ENCODE measurements around the gene TSNAXIP1.

TSNAXIP1 gene

GRCh38 chr16:67781565-67781921, 25.1 kb upstream of the TSNAXIP1 start:
- in situ Hi-C loops (cut with MboI; ENCODE audit: low pct_unique_long_range_greater_than_20kb, low sequenced_read_pairs), result no loop called here
- peak; percentile 48 for DNase-seq

- in situ Hi-C loops (cut with MboI; ENCODE audit: low pct_unique_long_range_greater_than_20kb, low sequenced_read_pairs), result no loop called here
- DNase-seq, result no peak
Observed at GRCh38 chr16:67782567-67783352, 23.9 kb upstream of the TSNAXIP1 start.

DNA sequence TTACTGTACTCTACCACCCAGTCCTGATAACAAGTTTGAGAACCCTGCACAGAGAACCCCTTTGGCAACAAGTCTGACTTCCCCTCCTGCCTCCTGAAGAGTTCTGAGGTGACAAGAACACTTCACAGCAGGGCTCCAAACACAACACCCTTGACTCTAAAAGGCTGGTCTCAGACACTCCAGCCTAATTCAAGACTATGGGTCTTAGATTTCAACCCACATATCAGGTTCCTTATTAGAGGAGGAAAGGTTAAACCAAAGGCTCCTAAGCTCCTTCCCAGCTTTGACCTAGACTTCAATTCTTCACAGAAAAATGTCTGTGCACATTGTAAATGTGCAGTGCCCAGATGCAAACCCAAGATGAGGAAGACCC, 23.4 kb upstream of the TSNAXIP1 start:
- DNase-seq, result no peak
- in situ Hi-C loops (cut with MboI; ENCODE audit: low pct_unique_long_range_greater_than_20kb, low sequenced_read_pairs), result no loop called here

DNA sequence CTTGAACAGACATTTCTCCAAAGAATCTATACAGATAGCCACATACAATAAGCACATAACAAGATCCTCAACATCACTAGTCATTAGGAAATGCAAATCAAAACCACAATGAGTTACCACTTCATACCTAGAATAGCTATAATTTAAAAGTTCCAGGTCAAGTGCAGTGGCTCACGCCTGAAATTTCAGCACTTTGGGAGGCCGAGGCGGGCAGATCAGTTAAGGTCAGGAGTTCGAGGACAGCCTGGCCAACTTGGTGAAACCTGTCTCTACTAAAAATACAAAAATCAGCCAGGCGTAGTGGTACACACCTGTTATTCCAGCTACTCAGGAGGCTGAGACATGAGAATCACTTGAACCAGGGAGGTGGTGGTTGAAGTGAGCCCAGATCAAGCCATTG, 20.2 kb upstream of the TSNAXIP1 start:
- in situ Hi-C loops (cut with MboI; ENCODE audit: low pct_unique_long_range_greater_than_20kb, low sequenced_read_pairs), result no loop called here
- DNase-seq, result no peak

GRCh38 chr16:67790071-67790470, 16.6 kb upstream of the TSNAXIP1 start:
- no peak for DNase-seq
- in situ Hi-C loops (cut with MboI; ENCODE audit: low pct_unique_long_range_greater_than_20kb, low sequenced_read_pairs), result no loop called here

GRCh38 chr16:67796099-67796718, 10.5 kb upstream of the TSNAXIP1 start:
- DNase-seq, result no peak
- in situ Hi-C loops (cut with MboI; ENCODE audit: low pct_unique_long_range_greater_than_20kb, low sequenced_read_pairs), result no loop called here

DNA sequence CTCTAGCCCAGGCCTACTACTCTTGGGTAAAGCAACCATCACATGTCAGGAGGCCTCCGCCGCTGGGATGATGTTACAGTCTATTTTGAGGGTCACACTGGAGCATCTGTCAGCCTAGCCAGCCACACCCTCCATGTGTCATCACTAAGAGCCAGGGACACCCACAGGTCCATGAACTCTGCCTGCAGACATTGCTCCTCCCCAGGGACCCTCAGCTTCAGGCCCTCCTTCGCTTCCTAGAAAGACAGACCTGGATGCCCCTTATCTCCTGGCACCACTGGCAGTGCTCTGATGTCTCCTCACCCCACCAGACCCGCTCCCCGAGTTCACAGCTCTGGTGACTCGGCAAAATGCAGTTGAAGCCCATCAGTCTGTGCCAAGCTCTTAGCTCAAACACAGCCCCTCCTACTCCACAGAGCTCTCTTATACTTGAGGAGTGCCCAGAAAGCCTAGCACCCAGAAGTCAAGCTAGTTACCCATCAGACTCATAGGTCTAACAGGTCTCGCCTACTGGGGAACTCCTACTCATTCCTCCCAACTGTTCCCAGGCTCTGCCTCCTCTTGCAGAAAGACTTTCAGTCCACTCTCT, 6.3 kb upstream of the TSNAXIP1 start:
- no peak for DNase-seq
- in situ Hi-C loops (cut with MboI; ENCODE audit: low pct_unique_long_range_greater_than_20kb, low sequenced_read_pairs), result no loop called here

GRCh38 chr16:67801241-67801640, 5.4 kb upstream of the TSNAXIP1 start:
- no peak for DNase-seq
- in situ Hi-C loops (cut with MboI; ENCODE audit: low pct_unique_long_range_greater_than_20kb, low sequenced_read_pairs), result no loop called here

- in situ Hi-C loops (cut with MboI; ENCODE audit: low pct_unique_long_range_greater_than_20kb, low sequenced_read_pairs), result no loop called here
Observed at GRCh38 chr16:67801883-67802282, 4.8 kb upstream of the TSNAXIP1 start.

DNA sequence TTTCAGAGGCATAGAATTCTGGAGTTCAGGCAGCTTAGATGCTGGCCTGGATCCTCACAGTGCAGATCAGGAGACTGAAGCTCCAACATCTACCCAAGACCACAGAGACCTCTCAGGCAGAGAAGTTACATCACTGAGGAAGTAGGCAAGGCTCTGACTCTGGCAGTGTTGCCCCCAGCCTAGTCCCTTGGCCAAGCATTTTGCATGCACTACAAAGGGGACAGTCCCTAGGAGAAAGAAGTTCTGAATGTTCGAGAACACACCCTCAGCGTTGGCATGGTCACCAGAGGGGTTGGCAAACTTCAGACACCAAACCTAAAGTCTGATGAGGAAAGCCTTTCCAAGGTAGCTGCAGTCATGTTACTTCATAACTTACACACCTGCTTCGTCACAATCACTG, 2.8 kb upstream of the TSNAXIP1 start:
- DNase-seq, result no peak
- in situ Hi-C loops (cut with MboI; ENCODE audit: low pct_unique_long_range_greater_than_20kb, low sequenced_read_pairs), result no loop called here

More at GRCh38 chr16:67801883-67802282, 4.8 kb upstream of the TSNAXIP1 start:
- DNase-seq, result no peak

DNA sequence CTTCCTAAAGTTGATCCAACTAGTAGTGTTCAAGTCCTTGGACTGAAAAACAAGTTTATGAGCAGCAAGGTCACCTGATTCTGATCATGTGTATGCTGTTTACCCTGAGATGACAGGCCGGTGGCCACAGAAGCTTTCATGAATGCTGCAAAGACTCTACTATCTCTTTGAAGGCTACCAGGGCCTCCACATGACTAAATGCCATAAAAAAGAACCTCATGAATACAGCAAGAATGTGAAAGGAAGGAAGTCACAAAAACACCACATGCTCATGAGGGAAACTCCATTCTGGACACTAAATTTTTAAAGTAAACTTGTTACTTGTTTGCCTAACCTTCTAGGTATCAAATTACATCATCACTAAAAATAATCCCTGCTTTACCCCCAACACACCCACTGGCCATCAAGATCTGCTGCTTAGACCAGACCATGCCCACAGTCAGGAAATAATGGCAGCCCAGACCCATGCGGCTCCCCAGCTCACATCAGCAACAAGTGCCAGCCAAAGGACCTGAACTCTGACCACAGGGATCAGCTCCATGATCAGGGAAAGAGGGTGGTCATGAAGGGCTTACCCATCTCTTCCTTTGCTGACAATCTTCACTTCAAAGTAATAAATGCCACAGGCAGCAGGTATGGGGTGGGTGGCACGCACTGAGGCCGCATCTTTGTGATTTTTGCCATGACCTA, 1.7 kb upstream of the TSNAXIP1 start:
- in situ Hi-C loops (cut with MboI; ENCODE audit: low pct_unique_long_range_greater_than_20kb, low sequenced_read_pairs), result no loop called here
- DNase-seq, result no peak

- DNase-seq, result no peak
- in situ Hi-C loops (cut with MboI; ENCODE audit: low pct_unique_long_range_greater_than_20kb, low sequenced_read_pairs), result no loop called here
Observed at GRCh38 chr16:67805718-67806427, 816 bp upstream of the TSNAXIP1 start.

GRCh38 chr16:67807148-67807682, 526 bp downstream of the TSNAXIP1 start:
- in situ Hi-C loops (cut with MboI; ENCODE audit: low pct_unique_long_range_greater_than_20kb, low sequenced_read_pairs), result no loop called here
- no peak for DNase-seq

DNA sequence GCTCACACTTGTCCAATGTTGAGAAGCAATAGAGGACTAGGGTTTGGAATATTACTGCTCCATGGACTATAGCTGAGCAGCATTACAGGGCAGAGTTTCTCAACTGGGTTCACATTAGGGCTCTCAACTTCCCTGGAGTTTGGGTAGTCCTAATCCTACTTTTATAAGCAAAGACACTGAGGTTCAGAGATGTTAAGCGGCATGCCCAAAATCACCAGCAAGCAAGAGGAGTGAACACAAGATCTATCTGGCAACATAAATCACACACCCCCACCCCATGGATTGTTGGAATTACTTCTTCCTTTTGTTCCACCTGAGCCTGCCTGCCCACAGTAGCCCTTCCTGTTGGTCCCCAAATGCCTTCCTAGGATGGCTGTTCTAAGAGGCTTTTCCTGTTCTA, 5.2 kb downstream of the TSNAXIP1 start:
- DNase-seq, result no peak
- in situ Hi-C loops (cut with MboI; ENCODE audit: low pct_unique_long_range_greater_than_20kb, low sequenced_read_pairs), result no loop called here

- in situ Hi-C loops (cut with MboI; ENCODE audit: low pct_unique_long_range_greater_than_20kb, low sequenced_read_pairs), result no loop called here
- no peak for DNase-seq
Observed at GRCh38 chr16:67814567-67814966, 7.9 kb downstream of the TSNAXIP1 start.

- no peak for DNase-seq
- in situ Hi-C loops (cut with MboI; ENCODE audit: low pct_unique_long_range_greater_than_20kb, low sequenced_read_pairs), result no loop called here
Observed at GRCh38 chr16:67820608-67821259, 14.0 kb downstream of the TSNAXIP1 start.

DNA sequence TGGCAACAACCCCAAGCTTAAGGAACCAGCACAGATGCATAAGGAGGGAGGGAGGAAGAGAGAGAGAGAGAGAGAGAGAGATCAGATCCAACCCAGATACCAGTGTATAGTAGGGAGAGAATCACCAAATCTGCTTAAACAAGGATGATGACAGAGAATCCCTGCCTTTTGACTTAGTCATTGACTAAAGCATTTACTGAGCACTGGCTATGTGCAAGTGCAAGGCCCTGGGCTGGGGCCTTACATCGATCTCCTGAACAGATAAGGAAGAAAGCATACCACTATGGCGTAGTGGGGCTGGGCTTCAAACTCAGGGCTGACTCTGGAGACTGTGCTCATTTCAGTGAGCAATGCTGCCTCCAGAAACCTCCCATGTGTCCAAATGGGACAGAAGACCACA, 15.8 kb downstream of the TSNAXIP1 start:
- no peak for DNase-seq
- in situ Hi-C loops (cut with MboI; ENCODE audit: low pct_unique_long_range_greater_than_20kb, low sequenced_read_pairs), result no loop called here

- in situ Hi-C loops (cut with MboI; ENCODE audit: low pct_unique_long_range_greater_than_20kb, low sequenced_read_pairs), result no loop called here
- DNase-seq, result no peak
Observed at GRCh38 chr16:67825119-67825518, 18.4 kb downstream of the TSNAXIP1 start.

DNA sequence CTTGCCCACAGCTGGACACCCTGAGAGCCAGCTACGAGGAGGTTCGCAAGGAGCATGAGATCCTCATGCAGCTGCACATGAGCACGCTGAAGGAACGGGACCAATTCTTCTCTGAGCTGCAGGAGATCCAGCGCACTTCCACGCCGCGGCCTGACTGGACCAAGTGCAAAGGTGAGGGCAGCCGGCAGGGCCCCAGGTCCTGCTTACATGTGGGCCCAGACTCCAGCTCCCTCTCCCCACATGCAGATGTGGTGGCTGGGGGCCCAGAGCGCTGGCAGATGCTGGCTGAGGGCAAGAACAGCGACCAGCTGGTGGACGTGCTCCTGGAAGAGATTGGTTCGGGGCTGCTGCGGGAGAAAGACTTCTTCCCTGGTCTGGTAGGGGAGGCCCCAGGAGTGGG, 19.2 kb downstream of the TSNAXIP1 start:
- DNase-seq, result no peak
- in situ Hi-C loops (cut with MboI; ENCODE audit: low pct_unique_long_range_greater_than_20kb, low sequenced_read_pairs), result no loop called here

Measured in KBM-7 (cell line).